ENCODE results near the gene STXBP1. TPM values are rescaled to one million over a fixed set of nuclear protein-coding genes. Genes with fewer than 3 reads are reported as not detected.

Gene STXBP1
- total RNA-seq, 1 donor from 2014 or later = 36.9 TPM

- TF ChIP-seq CTCF (IDR thresholded peaks at IDR 0.05; ENCODE audit: borderline replicate concordance) = no peak
- intact Hi-C loops (cut with micrococcal nuclease) = loop anchor here (5.0 kb wide), 1 partner anchor 139 kb away; no protein-coding TSS in a partner anchor
- Histone ChIP-seq H3K27ac (replicated peaks) (no peak overlapping the region), H3K4me1 (peaks cover 21% of the 10 kb centered on the region), H3K27me3 (ENCODE audit: low read depth) (no peaks in the 10 kb centered on the region), H3K36me3 (peaks cover 22% of the 10 kb centered on the region), H3K4me3 (no peak overlapping the region), H3K9me3 (replicated peaks) (no peaks in the 10 kb centered on the region)
- no peak for DNase-seq
Observed at GRCh38 chr9:127730799-127731410, 118.8 kb downstream of the STXBP1 start.

- intact Hi-C loops (cut with micrococcal nuclease) = loop anchor here (5.0 kb wide), 1 partner anchor 140 kb away; no protein-coding TSS in a partner anchor
- no peak for TF ChIP-seq CTCF (IDR thresholded peaks at IDR 0.05; ENCODE audit: borderline replicate concordance)
- Histone ChIP-seq H3K4me1 (peaks cover 27% of the 10 kb centered on the region), H3K9me3 (replicated peaks) (no peaks in the 10 kb centered on the region), H3K27ac (replicated peaks) (no peak overlapping the region), H3K4me3 (no peak overlapping the region), H3K27me3 (ENCODE audit: low read depth) (no peaks in the 10 kb centered on the region), H3K36me3 (peaks cover 22% of the 10 kb centered on the region)
- no peak for DNase-seq
Observed at GRCh38 chr9:127731938-127732337, 119.9 kb downstream of the STXBP1 start.

DNA sequence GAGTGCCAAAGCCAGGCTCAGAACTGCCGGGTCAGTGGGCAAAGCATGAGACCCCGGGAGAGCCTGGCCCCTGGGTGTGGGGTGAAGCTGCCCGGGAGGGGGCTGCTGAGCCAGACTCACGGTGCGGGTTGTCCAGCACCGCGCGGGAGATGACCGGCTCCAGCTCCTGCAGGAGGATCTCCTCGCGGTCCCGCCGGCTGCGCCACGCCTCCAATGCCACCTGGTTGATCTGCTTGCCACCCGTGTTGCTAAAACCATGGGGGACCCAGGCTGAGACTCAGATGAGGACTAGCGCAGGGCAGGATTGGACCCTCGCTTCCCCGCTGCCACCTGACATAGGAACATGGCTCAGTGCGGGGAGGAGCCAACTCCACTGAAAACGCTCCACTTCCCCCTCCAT is 120.4 kb downstream of the STXBP1 start:
- intact Hi-C loops (cut with micrococcal nuclease) = loop anchor here (5.0 kb wide), 1 partner anchor 140 kb away; no protein-coding TSS in a partner anchor
- Histone ChIP-seq H3K4me3 (no peak overlapping the region), H3K36me3 (peaks cover 22% of the 10 kb centered on the region), H3K27me3 (ENCODE audit: low read depth) (no peaks in the 10 kb centered on the region), H3K9me3 (replicated peaks) (no peaks in the 10 kb centered on the region), H3K4me1 (peaks cover 27% of the 10 kb centered on the region), H3K27ac (replicated peaks) (no peak overlapping the region)
- DNase-seq = no peak
- no peak for TF ChIP-seq CTCF (IDR thresholded peaks at IDR 0.05; ENCODE audit: borderline replicate concordance)

- no peak for TF ChIP-seq CTCF (IDR thresholded peaks at IDR 0.05; ENCODE audit: borderline replicate concordance)
- H3K27ac ChIP-seq (replicated peaks) = no peak overlapping the region
- peaks cover 31% of the 10 kb centered on the region for H3K36me3 ChIP-seq
Observed at GRCh38 chr9:127733614-127734013, 121.5 kb downstream of the STXBP1 start.

GRCh38 chr9:127734247-127734746 is 122.2 kb downstream of the STXBP1 start:
- DNase-seq = no peak
- peak overlapping the region; percentile 94 for H3K4me3 ChIP-seq
- H3K27ac ChIP-seq (replicated peaks) = peak overlapping the region; percentile 98
- H3K27me3 ChIP-seq (ENCODE audit: low read depth) = no peaks in the 10 kb centered on the region
- intact Hi-C loops (cut with micrococcal nuclease) = loop anchor here (5.0 kb wide), 1 partner anchor 142 kb away; no protein-coding TSS in a partner anchor
- peaks cover 36% of the 10 kb centered on the region for H3K36me3 ChIP-seq
- H3K4me1 ChIP-seq = peaks cover 27% of the 10 kb centered on the region
- H3K9me3 ChIP-seq (replicated peaks) = no peaks in the 10 kb centered on the region
- TF ChIP-seq CTCF (IDR thresholded peaks at IDR 0.05; ENCODE audit: borderline replicate concordance) = no peak

More at GRCh38 chr9:127733614-127734013, 121.5 kb downstream of the STXBP1 start:
- intact Hi-C loops (cut with micrococcal nuclease) = loop anchor here (5.0 kb wide), 1 partner anchor 141 kb away; no protein-coding TSS in a partner anchor
- H3K4me1 ChIP-seq = peaks cover 27% of the 10 kb centered on the region
- no peaks in the 10 kb centered on the region for H3K9me3 ChIP-seq (replicated peaks)
- H3K4me3 ChIP-seq = no peak overlapping the region
- no peaks in the 10 kb centered on the region for H3K27me3 ChIP-seq (ENCODE audit: low read depth)
- no peak for DNase-seq
